Peyer's patch (tissue), 4 donors: ENCODE data around the gene NFKB1. TPM values are rescaled to one million over a fixed set of nuclear protein-coding genes. Genes with fewer than 3 reads are reported as not detected.
"Not testable (repeated sequence)": the region's sequence is repeated elsewhere in the genome, so short reads cannot be mapped to it uniquely, and the experiment has no call there.

ENCODE experiments used
- DNase-seq, 3 donors: peaks; one replicate each; pipeline ENCODE4 v3.0.0-alpha.2; 2017 to 2019
- H3K27ac ChIP-seq, 4 donors: fragments of 200-600 bp; sonication (generic); one replicate each; pipeline ENCODE4 v1.5.1; 2016 to 2019
- H3K27me3 ChIP-seq, 2 donors: fragments of 200-600 bp; sonication (generic); one replicate each; pipeline ENCODE4 v1.5.1; 2019
- H3K36me3 ChIP-seq, 3 donors: fragments of 200-600 bp; sonication (generic); one replicate each; pipeline ENCODE4 v1.5.1; 2016 to 2019
- H3K4me1 ChIP-seq, 4 donors: fragments of 200-600 bp; sonication (generic); one replicate each; pipeline ENCODE4 v1.5.1; 2016 to 2019
- H3K4me3 ChIP-seq, 4 donors: fragments of 200-600 bp; sonication (generic); 1 replicate in 3 of 4; 2 replicates in 1 of 4; pipeline ENCODE4 v1.5.1; 2016 to 2019; ENCODE audit warnings: mild to moderate bottlenecking in 1 of 4
- H3K9me3 ChIP-seq, 4 donors: fragments of 200-600 bp; sonication (generic); one replicate each; pipeline ENCODE4 v1.5.1; 2016 to 2019; ENCODE audit warnings: mild to moderate bottlenecking in 1 of 4
- POLR2A ChIP-seq, 2 donors: fragments of 450-650 bp; IDR thresholded peaks; one replicate each; pipeline ENCODE4 v1.5.1; 2017; ENCODE audit warnings: antibody characterized with exemption in 2 of 2, mild to moderate bottlenecking in 2 of 2, moderate library complexity in 2 of 2
- total RNA-seq, 4 donors: library from RNA; depleted of rRNA; stranded (reverse); fragments of >200 nt; gene quantifications; one replicate each; pipeline ENCODE4 v1.1.0, GENCODE V29; 2016
- TF ChIP-seq, protein P1 (sequence below), 6 experiments: fragments of 450-650 bp in 4 of 6; fragments of 200-600 bp in 2 of 6; sonication (generic) in 1 of 6; IDR thresholded peaks; one replicate each; pipeline ENCODE4 v1.5.1; 2017 to 2019; ENCODE audit warnings: antibody characterized with exemption in 6 of 6, mild to moderate bottlenecking in 3 of 6, moderate library complexity in 1 of 6

NFKB1 gene
- total RNA-seq, 4 donors from 2014 or later = 20.7 to 58.6 (median 24.5) TPM

DNA sequence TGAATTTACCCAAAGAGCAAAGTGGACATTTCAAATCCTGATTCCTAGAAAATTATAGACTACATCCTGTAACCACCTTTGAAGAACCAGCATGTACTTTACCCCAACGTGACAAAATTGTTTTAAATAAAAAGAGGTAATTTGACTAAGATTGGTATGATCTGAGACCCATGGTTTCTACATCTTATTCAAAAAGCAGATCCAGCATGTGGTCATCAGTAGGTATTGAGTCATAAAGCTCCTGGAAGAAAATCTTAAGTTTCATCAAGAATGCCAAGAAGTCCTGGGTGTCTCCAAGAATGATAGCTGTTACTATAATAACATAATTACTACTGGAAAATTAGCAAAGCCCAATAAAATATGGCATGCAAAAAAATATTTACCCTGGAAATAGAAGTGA is 61.8 kb downstream of the NFKB1 start:
- no peaks in the 10 kb centered on the region for H3K27me3 ChIP-seq
- peaks cover 0 to 7% (median 0%) of the 10 kb centered on the region in 4 donors for H3K4me1 ChIP-seq
- no peak overlapping the region for H3K4me3 ChIP-seq
- no peaks in the 10 kb centered on the region for H3K9me3 ChIP-seq
- TF ChIP-seq POLR2A (IDR thresholded peaks at IDR 0.05) = no peak
- TF ChIP-seq, protein P1, sequence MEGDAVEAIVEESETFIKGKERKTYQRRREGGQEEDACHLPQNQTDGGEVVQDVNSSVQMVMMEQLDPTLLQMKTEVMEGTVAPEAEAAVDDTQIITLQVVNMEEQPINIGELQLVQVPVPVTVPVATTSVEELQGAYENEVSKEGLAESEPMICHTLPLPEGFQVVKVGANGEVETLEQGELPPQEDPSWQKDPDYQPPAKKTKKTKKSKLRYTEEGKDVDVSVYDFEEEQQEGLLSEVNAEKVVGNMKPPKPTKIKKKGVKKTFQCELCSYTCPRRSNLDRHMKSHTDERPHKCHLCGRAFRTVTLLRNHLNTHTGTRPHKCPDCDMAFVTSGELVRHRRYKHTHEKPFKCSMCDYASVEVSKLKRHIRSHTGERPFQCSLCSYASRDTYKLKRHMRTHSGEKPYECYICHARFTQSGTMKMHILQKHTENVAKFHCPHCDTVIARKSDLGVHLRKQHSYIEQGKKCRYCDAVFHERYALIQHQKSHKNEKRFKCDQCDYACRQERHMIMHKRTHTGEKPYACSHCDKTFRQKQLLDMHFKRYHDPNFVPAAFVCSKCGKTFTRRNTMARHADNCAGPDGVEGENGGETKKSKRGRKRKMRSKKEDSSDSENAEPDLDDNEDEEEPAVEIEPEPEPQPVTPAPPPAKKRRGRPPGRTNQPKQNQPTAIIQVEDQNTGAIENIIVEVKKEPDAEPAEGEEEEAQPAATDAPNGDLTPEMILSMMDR (IDR thresholded peaks at IDR 0.05) = no peak
- H3K27ac ChIP-seq = no peak overlapping the region
- DNase-seq = no peak
- H3K36me3 ChIP-seq = no peaks in the 10 kb centered on the region

DNA sequence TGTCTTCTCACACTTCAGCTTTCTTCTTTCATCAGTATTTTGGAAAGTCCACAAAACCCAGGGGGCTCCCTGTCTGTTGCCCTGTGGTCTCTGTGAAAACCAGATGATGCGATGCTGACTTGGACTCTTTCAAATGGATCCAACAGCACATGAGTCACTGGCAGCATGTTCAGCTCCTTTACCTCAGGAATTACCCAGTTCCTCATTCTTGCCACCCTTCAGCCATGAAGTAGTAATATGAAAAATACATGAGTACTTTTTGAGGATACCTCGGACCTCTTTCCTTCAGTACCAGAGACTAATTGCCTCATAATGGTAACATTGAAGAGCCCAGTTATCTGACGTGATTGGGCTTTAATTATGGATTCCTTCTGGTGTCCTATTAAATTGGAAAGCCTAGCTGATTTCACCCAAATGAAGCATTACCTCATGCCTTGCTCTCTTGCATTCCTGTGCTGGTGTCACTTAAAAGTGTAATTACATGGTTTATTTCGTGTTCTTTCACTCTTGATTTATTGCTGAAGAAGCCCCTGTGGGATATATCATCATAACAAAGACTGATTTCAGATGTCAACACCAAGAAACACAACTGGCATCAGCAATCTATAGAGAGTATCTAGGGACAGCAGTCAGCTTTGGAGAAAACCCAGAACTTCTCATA is 63.4 kb downstream of the NFKB1 start:
- Histone ChIP-seq H3K36me3 (no peaks in the 10 kb centered on the region), H3K9me3 (no peaks in the 10 kb centered on the region), H3K27me3 (no peaks in the 10 kb centered on the region), H3K27ac (no peak overlapping the region), H3K4me3 (no peak overlapping the region), H3K4me1 (peaks cover 0 to 7% (median 0%) of the 10 kb centered on the region in 4 donors)
- TF ChIP-seq, protein P1 (IDR thresholded peaks at IDR 0.05) = no peak
- no peak for TF ChIP-seq POLR2A (IDR thresholded peaks at IDR 0.05)
- no peak for DNase-seq

DNA sequence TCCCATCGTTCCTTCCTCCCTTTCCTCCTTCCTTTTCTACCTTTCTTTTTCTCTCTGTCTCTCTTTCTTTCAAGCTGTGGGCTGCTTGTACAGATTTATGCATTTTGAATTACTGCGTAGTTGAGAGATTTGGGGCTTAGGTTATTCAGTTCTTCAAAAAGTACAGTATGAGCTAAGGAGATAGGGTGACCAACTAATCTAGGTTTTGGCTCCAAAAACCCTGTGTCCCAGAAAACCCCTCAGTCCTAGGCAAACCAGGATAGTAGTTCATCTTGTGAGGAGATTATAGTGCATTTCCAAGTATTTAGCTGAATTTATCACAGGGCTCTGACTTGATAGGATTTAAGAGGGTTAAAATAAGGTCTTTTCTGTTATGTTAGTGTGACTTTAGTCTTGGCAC is 64.5 kb downstream of the NFKB1 start:
- H3K4me1 ChIP-seq = peaks cover 0 to 1% (median 0%) of the 10 kb centered on the region in 4 donors
- H3K4me3 ChIP-seq = no peak overlapping the region
- peaks cover 0 to 11% (median 0%) of the 10 kb centered on the region in 3 donors for H3K36me3 ChIP-seq
- no peak overlapping the region for H3K27ac ChIP-seq
- no peaks in the 10 kb centered on the region for H3K9me3 ChIP-seq
- no peaks in the 10 kb centered on the region for H3K27me3 ChIP-seq
- TF ChIP-seq POLR2A (IDR thresholded peaks at IDR 0.05) = no peak
- TF ChIP-seq, protein P1 (IDR thresholded peaks at IDR 0.05) = no peak
- DNase-seq = no peak

DNA sequence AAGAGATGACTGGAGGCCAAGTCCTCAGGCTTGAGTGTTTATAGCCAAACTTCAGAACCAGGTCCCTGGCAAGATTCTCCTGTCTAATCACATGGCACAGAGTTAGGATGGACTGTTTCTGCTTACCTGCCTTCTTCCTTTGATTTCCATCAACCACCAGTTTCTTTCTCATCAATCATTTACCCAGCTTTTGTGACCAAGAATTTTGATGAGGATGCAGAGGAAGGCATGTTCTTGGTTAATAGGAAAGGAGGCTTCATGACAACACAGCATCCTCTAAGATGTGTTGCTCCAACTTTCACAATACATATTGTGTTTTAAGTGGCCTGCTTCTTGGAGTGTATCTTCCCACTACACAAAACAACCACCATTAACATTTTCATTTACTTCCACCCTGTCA is 65.3 kb downstream of the NFKB1 start:
- Histone ChIP-seq H3K4me1 (no peaks in the 10 kb centered on the region), H3K36me3 (peaks cover 0 to 13% (median 0%) of the 10 kb centered on the region in 3 donors), H3K9me3 (no peaks in the 10 kb centered on the region), H3K27ac (no peak overlapping the region), H3K4me3 (no peak overlapping the region), H3K27me3 (no peaks in the 10 kb centered on the region)
- TF ChIP-seq, protein P1 (IDR thresholded peaks at IDR 0.05) = no peak
- no peak for TF ChIP-seq POLR2A (IDR thresholded peaks at IDR 0.05)
- DNase-seq = no peak

DNA sequence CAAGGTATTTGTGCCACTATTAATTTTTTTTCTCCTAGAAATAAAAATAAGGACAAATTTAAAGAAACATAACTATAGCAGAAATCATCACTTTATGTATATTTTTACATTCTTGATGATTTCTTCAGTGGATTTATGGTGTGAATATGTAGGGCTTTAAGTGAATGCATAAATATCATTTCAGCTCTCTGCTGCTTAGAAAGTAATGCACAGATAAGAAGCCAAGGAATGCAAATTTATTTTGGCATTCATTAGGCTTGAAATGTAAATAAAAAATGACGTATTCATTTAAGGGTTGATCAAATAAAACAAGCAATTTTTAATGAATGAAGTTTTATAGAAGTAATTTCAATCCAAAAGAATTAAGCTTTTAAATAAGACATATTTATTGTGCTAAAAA is 66.3 kb downstream of the NFKB1 start:
- peaks cover 0 to 13% (median 0%) of the 10 kb centered on the region in 3 donors for H3K36me3 ChIP-seq
- no peak overlapping the region for H3K4me3 ChIP-seq
- H3K27ac ChIP-seq = no peak overlapping the region
- no peaks in the 10 kb centered on the region for H3K9me3 ChIP-seq
- TF ChIP-seq POLR2A (IDR thresholded peaks at IDR 0.05) = no peak
- H3K4me1 ChIP-seq = no peaks in the 10 kb centered on the region
- DNase-seq = no peak
- no peaks in the 10 kb centered on the region for H3K27me3 ChIP-seq

DNA sequence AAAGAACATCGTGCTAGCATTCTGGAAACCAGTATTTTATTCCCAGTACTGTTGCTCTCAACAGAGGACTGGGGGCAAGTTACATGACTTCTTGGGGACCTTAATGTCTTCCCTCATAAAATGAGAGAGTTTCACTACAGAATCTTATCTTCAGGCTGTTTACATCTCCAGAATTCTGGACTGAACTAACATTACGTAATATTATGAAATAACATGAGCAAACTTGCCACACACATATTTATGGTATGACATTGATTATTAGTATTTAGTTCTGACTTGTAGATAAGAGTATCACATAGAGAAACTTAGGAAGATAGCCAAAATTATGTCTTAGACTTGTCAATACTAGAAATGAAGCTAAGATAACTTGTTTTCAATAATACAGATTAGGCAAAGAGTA is 68.0 kb downstream of the NFKB1 start:
- Histone ChIP-seq H3K27me3 (no peaks in the 10 kb centered on the region), H3K36me3 (peaks cover 0 to 13% (median 0%) of the 10 kb centered on the region in 3 donors), H3K9me3 (no peaks in the 10 kb centered on the region), H3K27ac (no peak overlapping the region), H3K4me3 (no peak overlapping the region), H3K4me1 (peaks cover 0 to 1% (median 0%) of the 10 kb centered on the region in 4 donors)
- no peak for TF ChIP-seq POLR2A (IDR thresholded peaks at IDR 0.05)
- TF ChIP-seq, protein P1 (IDR thresholded peaks at IDR 0.05) = no peak
- DNase-seq = no peak

DNA sequence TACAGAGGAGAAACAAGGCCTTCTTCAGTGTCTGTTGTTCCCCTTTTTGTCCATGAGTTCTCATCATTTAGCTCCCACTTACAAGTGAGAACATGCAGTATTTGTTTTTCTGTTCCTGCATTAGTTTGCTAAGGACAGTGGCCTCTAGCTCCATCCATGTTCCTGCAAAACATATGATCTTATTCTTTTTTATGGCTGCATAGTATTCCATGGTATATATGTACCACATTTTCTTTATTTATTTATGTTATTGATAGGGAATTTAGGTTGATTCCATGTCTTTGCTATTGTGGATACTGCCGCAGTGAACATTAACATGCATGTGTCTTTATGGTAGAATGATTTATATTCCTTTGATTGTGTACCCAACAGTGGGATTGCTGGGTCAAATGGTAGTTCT is 69.1 kb downstream of the NFKB1 start:
- not testable (repeated sequence) for DNase-seq, H3K27ac ChIP-seq, H3K27me3 ChIP-seq, H3K9me3 ChIP-seq, H3K4me3 ChIP-seq, H3K4me1 ChIP-seq
- peaks cover 0 to 13% (median 0%) of the 10 kb centered on the region in 3 donors for H3K36me3 ChIP-seq
